ENCODE results near the gene APOA5.

APOA5 gene

GRCh38 chr11:116837231-116838091, 45.8 kb upstream of the APOA5 start, which contains the start of gene APOA1:
Gene APOA1, minus strand, starts transcription at chr11:116837622. Its CDS starts 235 bp downstream, at chr11:116837387.
- no peak for TF ChIP-seq TAF1 (IDR thresholded peaks at IDR 0.05; ENCODE audit: borderline replicate concordance, insufficient read depth, low read length)
- no peak for TF ChIP-seq SIN3A (IDR thresholded peaks at IDR 0.05; ENCODE audit: borderline replicate concordance, insufficient read depth, low read length)
- TF ChIP-seq FOXP2 (optimal IDR thresholded peaks at IDR 0.05; ENCODE audit: borderline replicate concordance, extremely low read depth, extremely low read length, insufficient read depth), result no peak
- no peak for TF ChIP-seq REST (IDR thresholded peaks at IDR 0.05; ENCODE audit: insufficient read depth in 1 of 2, low read depth in 2 of 2, low read length in 2 of 2)
- TF ChIP-seq POLR2AphosphoS5 (IDR thresholded peaks at IDR 0.05; ENCODE audit: low read depth, low read length), result no peak

- TF ChIP-seq TAF1 (IDR thresholded peaks at IDR 0.05; ENCODE audit: borderline replicate concordance, insufficient read depth, low read length) (no peak), REST (IDR thresholded peaks at IDR 0.05; ENCODE audit: insufficient read depth in 1 of 2, low read depth in 2 of 2, low read length in 2 of 2) (no peak), SIN3A (IDR thresholded peaks at IDR 0.05; ENCODE audit: borderline replicate concordance, insufficient read depth, low read length) (no peak), FOXP2 (optimal IDR thresholded peaks at IDR 0.05; ENCODE audit: borderline replicate concordance, extremely low read depth, extremely low read length, insufficient read depth) (no peak), POLR2AphosphoS5 (IDR thresholded peaks at IDR 0.05; ENCODE audit: low read depth, low read length) (no peak)
Observed at GRCh38 chr11:116836632-116836991, 44.9 kb upstream of the APOA5 start.

GRCh38 chr11:116835791-116836631, 44.3 kb upstream of the APOA5 start:
- TF ChIP-seq REST (IDR thresholded peaks at IDR 0.05; ENCODE audit: insufficient read depth in 1 of 2, low read depth in 2 of 2, low read length in 2 of 2) (no peak), POLR2AphosphoS5 (IDR thresholded peaks at IDR 0.05; ENCODE audit: low read depth, low read length) (no peak), FOXP2 (optimal IDR thresholded peaks at IDR 0.05; ENCODE audit: borderline replicate concordance, extremely low read depth, extremely low read length, insufficient read depth) (peak; percentile 12), SIN3A (IDR thresholded peaks at IDR 0.05; ENCODE audit: borderline replicate concordance, insufficient read depth, low read length) (no peak), TAF1 (IDR thresholded peaks at IDR 0.05; ENCODE audit: borderline replicate concordance, insufficient read depth, low read length) (no peak)

GRCh38 chr11:116835042-116835772, 43.5 kb upstream of the APOA5 start:
- TF ChIP-seq REST (IDR thresholded peaks at IDR 0.05; ENCODE audit: insufficient read depth in 1 of 2, low read depth in 2 of 2, low read length in 2 of 2) (no peak), TAF1 (IDR thresholded peaks at IDR 0.05; ENCODE audit: borderline replicate concordance, insufficient read depth, low read length) (no peak), FOXP2 (optimal IDR thresholded peaks at IDR 0.05; ENCODE audit: borderline replicate concordance, extremely low read depth, extremely low read length, insufficient read depth) (no peak), POLR2AphosphoS5 (IDR thresholded peaks at IDR 0.05; ENCODE audit: low read depth, low read length) (no peak), SIN3A (IDR thresholded peaks at IDR 0.05; ENCODE audit: borderline replicate concordance, insufficient read depth, low read length) (no peak)
